Colon (tissue), 2 donors: Measurements from ENCODE around the gene HDLBP.
"Not testable (repeated sequence)": the region's sequence is repeated elsewhere in the genome, so short reads cannot be mapped to it uniquely, and the experiment has no call there.

Source experiments
- FAIRE-seq: peaks from 2 replicates; lab custom pipeline; 2012; peaks lifted over from hg19 to GRCh38; lab: Jason Lieb, UNC
- donor health status: control.
- donor health status: control.

HDLBP gene

GRCh38 chr2:241339839-241340630, 24.6 kb upstream of the HDLBP start:
- FAIRE-seq: no peak

GRCh38 chr2:241334813-241335212, 19.3 kb upstream of the HDLBP start:
- no peak for FAIRE-seq

DNA sequence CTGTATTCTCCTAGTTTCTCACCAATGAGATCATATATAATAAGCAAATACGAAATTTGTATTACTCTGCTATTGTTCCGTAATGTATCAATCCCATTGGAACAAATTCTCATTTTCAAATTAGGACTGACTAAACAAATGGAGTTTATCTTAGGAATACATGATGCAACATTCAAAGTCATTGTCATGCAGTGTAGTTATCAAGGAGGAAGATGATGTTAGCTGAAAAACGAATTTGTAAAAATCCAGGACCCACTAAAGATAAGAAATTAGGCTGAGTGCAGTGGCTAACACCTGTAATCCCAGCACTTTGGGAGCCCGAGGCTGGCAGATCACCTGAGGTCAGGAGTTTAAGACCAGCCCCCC, 15.1 kb upstream of the HDLBP start:
- FAIRE-seq: no peak

DNA sequence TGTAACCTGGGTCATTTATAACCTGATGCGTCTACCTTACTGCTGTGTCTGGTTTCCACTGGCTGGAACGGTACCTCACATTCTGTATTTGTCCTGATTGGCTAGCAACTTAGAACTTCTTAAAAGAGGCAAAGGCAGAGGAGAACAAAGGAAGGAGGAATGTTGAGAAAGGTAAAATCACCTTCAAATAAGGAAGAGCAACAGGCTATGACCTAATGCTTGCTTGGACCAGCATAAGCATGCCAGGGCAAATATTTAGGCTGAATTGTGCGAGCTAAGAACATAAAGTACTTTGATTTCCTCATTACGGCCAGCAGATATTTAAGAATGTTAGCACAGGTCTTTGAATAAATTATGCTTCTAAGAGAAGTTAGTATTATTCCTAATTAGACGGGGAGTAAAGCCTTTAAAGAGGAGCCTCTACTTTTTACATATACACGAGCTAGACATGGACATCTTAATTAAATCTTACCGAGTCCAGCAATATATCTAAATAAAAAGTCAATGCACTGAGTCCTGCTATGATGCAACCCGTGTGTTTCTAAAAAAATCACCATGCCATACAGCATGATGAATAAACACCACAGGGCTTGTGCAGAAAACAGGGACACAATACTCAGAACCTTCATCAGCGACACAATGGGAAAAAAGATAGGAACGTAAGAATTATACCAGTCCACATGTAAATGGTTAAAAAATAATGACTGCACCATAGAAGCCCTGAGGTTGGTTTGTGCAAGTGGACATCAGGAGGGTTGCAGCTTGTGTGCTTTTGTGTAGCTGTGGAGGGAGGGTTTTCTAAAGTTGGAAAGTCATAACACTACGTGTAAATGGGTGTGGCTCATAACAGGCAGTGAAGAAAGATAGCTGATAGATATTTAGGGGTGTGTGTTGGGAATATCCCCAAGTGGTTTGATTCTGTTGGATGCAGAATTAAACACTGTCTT, 14.5 kb upstream of the HDLBP start:
- FAIRE-seq: no peak

DNA sequence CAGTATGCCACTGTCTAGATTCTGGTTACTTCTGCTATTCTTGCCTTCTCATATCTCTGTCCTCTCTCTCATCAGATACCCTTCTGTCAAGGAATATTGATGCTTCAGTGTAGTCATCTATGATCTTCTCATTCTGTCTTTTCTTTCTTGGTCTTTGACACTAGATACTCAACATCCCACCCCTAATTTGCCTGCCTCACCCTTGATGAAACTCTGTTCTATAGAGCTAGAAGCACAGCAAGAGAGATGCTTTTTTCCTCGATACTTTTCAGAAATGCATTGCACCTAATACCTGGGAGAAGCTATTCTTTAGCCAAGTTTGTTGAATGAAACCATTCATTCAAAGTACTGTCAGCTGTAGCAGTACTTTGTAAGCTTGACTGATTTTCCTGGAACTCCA, 9.8 kb upstream of the HDLBP start:
- no peak for FAIRE-seq

DNA sequence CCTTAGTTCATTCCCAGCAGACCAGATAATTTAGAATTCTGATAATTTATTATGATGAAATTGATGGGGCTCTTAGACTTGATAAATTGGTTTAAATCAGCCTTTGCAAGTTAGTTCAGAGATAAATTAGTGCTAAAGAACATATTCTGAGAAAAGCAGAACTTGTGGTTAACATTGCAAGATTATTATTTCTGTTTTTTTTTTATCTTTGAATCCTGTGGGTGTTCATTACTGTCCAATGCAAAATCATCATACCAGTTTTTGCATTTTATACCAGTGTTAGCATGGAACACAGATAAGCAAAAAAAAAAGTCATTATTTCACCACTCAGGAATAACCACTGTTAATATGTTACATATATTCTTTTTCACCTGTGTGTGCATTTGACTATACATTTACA, 9.3 kb upstream of the HDLBP start:
- no peak for FAIRE-seq

GRCh38 chr2:241323778-241324177, 8.3 kb upstream of the HDLBP start:
- FAIRE-seq: no peak

DNA sequence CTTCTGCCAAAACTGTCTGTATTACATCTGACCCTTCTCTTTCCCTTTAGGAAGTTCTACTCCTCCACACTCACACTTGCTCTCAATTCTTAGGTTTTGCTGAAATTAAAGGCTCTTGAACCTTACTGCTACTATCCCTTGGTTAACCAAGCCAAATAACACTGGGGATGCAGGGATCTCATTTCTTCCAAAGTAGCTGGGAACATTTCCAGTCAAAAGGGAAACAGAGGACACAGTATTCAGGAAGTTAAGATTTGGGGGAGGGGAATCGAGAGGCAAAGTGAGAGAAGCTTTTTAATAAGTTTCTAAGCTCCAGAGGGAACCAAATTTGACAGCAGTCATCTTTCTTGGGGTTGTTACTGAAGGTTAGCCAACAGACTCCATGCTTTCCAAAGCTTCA, 6.4 kb upstream of the HDLBP start:
- FAIRE-seq: no peak

DNA sequence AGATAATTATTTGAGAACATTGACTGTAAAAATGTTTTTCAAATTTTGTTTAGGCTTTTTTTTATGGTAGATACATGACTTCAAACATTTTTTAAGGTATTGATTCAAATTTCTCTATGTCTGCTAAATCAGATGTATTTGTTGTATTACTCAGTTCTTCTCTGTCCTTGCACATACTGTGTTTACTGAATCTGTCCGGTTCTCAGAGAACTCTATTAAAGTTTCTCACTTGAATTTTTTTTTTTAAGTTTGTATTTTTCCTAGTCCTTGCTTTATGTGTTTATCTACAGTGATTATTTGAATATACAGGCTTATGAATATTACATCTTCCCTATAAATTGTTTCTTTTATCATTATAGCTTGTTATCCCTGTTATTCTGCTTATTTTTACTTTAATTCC, 5.6 kb upstream of the HDLBP start:
- no peak for FAIRE-seq

DNA sequence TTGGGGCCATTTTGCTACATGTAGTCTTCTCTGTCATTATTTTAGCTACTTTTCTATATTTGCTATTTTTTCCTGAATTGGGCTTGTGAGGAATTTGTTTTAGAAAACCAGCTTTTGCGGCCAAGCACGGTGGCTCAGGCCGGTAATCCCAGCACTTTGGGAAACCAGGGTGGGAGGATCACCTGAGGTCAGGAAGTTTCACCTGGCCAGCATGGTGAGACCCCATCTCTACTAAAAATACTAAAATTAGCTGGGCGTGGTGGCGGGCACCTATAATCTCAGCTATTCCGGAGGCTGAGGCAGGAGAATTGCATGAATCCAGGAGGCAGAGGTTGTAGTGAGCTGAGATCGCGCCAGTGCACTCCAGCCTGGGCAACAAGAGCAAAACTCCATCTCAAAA, 4.9 kb upstream of the HDLBP start:
- FAIRE-seq: no peak

DNA sequence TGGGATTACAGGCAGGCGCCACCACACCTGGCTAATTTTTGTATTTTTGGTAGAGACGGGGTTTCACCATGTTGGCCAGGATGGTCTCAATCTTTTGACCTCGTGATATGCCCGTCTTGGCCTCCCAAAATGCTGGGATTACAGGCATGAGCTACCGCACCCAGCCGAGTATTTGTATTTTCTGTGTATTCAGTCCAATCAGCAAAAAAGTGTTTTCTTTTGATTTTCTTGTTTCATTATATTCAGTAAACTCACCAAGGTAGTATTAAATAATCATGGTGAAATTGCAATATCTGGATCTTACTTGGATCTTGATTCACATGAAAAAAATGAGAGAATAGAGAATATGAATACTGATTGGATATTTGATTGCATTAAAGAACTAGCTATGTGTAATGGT, 3.4 kb upstream of the HDLBP start:
- not testable (repeated sequence) for FAIRE-seq

DNA sequence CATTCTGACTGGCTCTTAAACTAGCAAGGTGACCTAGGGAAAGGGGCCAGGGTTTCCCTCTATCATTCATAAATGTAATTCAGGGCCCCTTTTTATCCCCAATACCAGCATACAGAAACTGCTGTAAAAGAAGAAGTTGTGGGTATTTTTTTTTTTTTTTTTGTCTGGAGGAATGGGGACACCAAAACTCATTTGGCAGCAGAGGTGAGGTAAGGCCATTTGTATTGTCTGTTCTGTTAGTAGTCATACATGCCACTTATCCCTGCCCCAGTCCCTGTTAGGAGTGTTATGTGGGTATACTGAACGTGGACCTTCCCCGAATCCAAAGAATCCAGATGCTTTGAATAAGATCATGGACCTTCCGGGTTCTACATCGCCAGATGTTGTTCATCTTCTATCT, 1.9 kb upstream of the HDLBP start:
- FAIRE-seq: no peak

DNA sequence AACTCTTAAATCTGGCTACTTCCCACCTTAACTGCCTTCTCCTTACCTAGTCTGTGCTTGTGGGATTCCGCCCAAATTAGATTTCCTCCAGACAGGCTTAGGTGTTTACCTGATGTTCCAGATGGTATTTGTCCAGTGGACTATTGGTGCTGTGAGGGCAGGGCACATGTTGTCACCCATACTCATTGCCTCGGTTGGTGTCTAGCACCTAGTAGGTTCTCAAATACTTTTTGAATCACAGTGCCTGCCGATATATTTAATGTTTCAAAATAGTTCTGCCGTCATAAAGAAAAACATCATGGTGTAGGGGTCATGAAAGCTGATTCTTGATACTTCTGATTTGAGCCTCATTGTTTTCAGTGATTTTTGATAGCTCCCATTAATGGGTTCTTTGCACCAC, 1.4 kb upstream of the HDLBP start:
- FAIRE-seq: no peak

- no peak for FAIRE-seq
Observed at GRCh38 chr2:241315879-241316631, 583 bp upstream of the HDLBP start, which contains the start of gene SEPTIN2. TSS of gene SEPTIN2 (plus strand) at chr2:241315925. CDS start at chr2:241324233, 8,308 bp downstream.

GRCh38 chr2:241314226-241315092, 1.0 kb downstream of the HDLBP start:
- no peak for FAIRE-seq

DNA sequence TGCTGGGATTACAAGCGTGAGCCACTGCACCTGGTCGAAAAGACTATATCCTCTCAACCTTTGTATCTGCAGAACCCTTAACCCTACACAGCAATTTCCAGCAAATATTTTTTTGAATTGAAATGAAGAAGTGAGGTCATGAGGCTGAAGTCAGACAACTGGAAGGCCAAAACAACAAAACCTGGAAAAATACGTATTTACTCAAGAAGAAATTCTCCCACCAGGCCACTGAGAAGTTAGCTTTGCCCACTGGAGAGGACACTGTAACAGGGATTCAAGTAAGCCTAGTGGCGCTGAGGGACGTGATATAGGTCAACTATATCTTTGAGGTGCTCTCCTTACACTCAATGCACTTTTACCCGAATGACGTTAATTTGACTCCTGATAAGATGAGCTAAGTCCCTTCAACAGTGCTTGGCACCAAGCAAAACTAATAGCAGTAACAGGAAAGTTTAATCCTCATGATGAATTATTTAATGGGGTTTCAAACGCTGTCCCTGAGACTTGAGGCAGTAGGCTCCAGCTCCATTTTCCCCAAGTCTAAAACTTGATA, 1.9 kb downstream of the HDLBP start:
- no peak for FAIRE-seq

DNA sequence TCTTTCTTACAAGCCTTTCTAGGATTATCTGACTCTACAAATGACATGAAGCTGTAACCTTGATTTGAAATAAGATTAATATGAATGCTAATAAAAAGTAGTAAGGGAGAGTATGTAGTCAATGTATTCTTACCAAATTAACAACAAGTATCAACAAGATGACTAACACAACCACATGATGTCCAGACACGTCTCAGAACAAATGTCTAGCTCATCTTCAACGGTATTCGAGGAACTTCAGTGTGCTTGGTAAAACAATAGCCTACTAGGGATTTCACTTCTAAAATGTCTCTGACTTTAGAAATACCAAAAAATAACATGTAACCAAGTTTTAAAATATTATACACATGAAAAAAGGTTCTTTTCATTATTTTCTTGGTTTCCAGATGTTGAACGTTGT, 3.4 kb downstream of the HDLBP start:
- no peak for FAIRE-seq

DNA sequence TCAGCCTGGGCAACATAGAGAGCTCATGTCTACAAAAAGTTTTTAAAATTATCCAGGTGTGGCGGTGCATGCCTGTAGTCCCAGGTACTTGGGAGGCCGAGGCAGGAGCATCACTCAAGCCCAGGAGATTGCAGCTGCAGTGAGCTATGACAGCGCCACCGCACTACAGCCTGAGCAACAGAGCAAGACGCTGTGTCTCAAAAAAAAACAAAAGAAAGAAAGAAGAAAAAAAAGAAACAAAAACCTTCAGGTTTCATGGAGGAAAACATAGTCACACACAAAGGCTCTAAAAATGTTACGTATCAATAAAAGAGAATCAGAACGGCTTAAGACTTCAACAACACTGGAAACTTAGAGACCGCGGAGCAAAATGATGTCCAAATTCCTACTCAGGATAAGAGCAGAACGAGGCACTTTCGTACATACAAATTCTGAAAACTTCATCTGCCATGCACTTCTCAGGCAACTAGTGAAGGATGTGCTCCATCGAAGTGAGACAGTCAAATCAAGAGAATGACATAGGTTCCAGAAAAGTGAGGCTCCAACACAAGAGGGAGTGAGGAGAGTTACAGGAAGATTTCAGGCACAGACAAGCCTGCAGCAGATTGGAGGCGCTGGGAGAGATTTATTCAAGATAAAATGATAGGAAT, 4.4 kb downstream of the HDLBP start:
- no peak for FAIRE-seq

DNA sequence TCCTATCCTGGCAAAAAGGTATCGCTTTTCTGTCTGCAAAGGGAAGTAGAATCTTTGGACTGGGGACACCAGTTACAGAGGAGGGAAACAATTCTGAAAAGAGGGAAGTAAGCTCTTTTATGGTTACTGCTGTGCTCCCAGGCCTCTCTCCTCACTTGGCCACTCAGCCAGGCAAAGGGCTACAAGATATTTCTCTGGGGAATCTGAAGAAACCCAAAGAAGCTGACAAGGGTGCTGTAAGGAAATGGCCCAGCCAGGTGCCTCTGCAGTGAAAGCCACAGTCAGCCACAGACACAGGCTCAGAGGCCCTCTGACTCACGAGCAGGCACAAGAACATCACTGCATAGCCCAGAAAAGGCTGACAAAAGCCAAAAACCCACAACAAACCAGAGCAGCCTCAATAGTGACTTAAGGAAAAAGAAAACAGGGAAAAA, 5.8 kb downstream of the HDLBP start:
- no peak for FAIRE-seq

- no peak for FAIRE-seq
Observed at GRCh38 chr2:241308832-241309500, 6.5 kb downstream of the HDLBP start.
